CD4-positive, alpha-beta T cell treated with Interleukin-6 for 4 hours (primary cell): ENCODE data around the gene NCKIPSD.

Experiments
- DNase-seq: peaks from one replicate; pipeline ENCODE4 v3.0.0-alpha.2; 2020; ENCODE audit warnings: mixed read lengths

The NCKIPSD gene

DNA sequence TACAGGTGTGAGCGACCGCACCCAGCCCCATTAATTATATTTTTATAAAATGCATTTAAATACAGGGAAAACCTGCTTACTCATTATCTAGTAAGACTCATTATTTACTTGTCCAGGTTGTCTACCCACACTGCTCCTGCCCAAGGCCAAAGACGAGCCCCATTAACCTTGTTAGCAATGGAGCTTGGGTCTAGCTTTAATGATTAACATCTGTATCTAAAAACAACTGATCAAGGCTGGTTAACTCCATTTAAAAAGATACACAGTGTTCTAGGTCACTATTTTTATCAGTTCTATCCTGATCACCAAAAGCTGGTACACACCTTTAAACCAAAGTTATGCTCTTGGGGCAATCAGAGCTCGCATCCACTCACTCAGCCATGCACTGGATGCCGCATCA is 10.4 kb upstream of the NCKIPSD start:
- no peak for DNase-seq

- no peak for DNase-seq
Measured at GRCh38 chr3:48695393-48695753, 9.7 kb upstream of the NCKIPSD start.

- DNase-seq = no peak
Measured at GRCh38 chr3:48694610-48695392, 9.1 kb upstream of the NCKIPSD start.

- no peak for DNase-seq
Measured at GRCh38 chr3:48693826-48694225, 8.1 kb upstream of the NCKIPSD start.

DNA sequence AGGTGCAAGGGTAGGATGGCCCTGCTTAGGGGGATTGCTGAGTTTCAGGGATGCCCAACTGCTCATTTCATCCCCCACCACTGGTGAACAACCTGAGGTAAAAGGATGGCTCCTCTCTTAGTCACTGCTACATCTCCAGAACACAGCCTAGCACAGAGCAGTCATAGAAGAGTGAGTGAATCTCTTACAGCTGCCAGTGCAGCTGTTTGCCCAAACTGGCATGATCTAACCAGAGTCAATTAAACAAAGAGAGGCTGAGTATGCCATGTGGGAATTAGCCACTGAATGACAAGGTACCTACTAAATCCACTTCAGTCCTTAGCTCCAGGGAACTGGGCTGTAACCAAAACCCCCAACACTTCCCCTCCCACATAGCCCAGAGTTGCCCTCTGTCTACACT is 6.8 kb upstream of the NCKIPSD start:
- DNase-seq = no peak

DNA sequence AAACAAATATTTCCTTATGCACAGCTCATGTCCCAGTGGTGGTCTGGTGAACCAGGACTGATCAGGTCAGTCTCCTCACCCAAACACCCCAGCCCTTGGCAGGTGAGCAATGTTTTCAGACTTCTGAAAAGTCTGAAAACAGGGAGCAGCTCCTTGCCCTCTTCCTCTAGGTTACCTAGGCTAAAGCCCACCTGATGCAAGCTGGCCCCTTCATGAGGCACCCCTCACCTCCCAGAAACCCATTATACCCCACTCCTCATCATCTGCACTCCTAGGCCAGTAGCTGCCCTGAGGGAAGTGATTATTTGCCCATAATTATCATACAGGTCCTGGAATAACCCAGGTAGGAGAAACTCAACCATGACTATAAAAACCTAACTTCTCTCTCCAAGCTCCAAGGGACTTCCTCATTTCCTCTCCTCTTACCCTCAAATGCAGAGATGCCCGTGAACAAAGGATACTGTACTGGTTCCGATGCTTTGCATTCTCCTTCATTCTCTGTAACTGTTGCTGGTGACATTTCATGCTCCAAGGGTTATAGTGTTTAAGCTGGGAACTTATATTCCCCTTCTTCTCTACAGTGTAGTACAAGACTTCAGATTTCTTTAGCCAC is 5.2 kb upstream of the NCKIPSD start:
- no peak for DNase-seq

- no peak for DNase-seq
Measured at GRCh38 chr3:48689384-48689783, 3.7 kb upstream of the NCKIPSD start.

DNA sequence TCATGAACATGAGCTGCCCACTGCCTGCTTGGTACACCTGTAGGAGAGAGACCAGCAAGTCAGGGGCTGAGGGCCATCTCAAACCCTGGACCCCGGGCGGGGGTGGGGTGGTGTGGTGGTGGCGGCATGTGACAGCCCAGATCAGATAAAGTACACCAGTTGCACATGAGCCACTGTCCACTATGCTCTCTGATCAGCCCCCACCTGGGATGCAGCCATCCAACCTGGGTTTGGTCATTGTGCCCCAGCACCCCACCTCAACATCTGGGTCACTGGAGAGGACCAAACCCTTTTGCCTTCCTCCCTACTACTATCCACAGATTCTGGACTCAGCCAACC is 3.0 kb upstream of the NCKIPSD start:
- DNase-seq = no peak

DNA sequence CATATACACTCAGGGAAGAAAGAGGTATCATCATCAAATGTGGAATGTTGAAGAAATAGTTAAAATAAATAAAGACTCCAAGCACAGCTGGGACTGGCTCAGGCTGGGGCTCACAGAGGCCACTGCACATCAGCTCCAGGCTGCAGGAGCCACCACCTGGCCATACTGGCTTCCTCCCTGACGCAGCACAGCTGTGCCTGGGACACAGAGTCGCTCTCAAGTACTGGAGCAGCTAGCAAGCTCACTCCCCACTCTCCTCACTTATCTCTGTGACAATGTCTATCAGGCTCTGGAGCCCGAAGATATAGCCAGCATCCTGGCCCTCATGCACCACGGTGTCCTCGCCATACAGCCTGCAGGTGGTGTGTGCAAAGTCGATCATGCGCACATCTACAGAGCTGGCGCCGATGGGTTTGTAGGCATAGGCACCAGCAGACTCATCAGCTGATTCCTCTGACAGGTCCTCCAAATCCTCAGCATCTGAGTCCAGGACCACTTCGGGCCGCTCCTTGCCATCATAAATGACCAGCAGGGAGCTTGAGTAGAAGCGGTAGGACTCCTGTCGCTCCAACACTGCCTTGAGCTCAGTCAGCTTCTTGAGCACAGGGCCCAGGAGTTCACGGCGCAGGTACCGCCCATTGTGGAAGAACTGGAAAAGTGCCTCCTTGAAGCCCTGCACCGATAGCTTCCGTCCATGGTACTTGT is 2.5 kb upstream of the NCKIPSD start:
- no peak for DNase-seq

DNA sequence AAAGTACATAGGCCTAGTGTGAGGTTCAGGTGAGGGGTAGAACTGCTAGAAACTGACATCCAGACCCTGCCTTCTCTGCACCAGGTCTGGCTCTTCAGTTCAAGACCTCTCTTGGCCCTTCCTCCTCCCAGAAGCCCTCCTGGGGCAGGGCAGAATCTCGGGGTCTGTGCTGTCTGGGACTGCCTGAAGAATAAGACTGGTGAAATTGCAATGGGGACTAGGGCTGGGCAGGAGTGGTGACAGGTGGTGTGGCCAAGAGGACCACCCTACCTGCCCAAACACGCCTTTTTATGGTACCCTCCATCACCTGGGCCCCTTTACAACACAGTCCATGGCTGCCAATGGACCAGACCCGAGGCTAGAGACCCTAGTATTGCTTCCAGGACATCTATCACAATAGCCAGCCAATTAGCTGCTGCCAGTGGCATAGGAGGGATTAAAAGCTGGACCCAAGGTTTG is 1.5 kb upstream of the NCKIPSD start:
- no peak for DNase-seq

DNA sequence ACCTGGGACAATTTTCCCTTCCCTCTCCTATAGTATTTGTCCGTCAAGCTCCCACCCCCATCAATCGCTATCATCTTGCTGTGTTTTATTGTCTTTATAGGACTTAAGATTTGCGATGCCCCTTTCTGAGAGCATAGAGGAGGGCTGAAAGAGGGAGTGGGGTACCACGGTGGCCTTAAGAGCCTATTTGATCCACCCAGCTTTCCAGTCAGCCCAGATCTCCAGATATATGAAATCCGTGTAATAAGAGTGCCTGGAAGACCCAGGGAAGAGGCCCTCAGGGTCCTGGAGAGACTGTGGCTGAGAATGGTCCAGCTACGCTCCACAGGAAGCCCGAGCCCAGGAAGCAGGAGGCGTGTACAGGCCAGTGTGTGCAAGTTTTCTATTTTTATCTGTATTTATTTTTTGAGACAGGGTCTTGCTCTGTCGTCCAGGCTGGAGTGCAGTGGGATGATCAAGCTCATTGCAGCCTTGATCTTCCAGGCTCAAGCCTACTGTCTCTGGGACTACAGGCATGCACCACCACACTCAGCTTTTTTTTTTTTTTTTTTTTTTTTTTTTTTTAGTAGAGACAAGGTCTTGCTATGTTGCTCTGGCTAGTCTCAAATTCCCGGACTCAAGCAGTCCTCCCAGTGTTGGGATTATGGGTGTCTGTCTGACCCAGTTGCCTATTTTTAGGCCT is 964 bp upstream of the NCKIPSD start:
- no peak for DNase-seq

GRCh38 chr3:48685293-48685602 is 467 bp downstream of the NCKIPSD start:
- DNase-seq = no peak

DNA sequence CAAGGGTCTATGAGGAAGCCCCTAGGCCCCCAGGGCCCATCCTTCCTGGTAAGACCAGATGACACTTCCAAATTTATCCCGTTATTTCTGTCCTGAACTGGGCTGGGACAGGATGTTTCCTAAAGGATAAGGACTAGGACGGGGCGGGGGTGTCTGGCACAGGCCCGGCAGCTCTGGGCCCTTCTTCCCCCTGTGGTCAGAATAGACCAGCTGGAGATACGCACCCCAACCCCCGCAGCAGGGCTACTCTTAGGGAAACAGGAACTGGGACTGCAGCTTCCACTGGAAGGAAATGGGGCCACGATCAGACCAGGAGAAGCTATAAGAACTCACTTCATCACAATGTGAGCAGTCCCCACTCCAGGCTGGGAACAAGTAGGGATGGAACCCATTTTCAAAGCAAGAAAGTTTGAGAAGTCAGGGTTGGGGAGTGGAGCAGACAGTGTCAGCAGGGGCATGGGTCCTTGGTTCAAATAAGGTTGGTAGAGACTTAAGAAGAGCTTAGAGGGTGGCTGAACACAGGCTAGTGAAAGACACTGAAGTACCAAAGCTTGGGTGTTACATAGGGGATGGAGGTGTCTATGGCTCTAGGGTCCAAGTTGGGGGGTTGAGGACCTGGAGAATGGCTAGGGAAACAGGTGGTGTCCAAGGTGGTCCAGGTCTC is 1.1 kb downstream of the NCKIPSD start:
- DNase-seq = no peak

DNA sequence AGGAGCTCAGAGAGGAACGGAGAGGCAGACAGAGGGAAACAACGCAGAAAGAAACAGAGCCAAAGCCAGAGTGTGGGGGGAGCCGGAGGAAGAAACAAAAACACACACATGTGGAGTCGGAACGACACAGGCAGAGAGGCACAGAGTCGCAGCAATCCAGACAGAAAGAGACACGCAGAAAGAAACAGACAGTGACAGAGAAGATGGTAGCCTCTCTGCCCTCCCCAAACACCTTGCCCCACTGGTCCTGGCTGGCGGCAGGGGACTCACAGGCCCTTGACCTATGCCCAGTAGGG is 1.7 kb downstream of the NCKIPSD start:
- DNase-seq = no peak

GRCh38 chr3:48682786-48683185 is 2.9 kb downstream of the NCKIPSD start:
- no peak for DNase-seq

- DNase-seq = no peak
Measured at GRCh38 chr3:48681974-48682610, 3.6 kb downstream of the NCKIPSD start.

- DNase-seq = no peak
Measured at GRCh38 chr3:48681541-48681880, 4.2 kb downstream of the NCKIPSD start.

GRCh38 chr3:48680811-48681540 is 4.7 kb downstream of the NCKIPSD start:
- DNase-seq = no peak

- DNase-seq = no peak
Measured at GRCh38 chr3:48679411-48680391, 6.0 kb downstream of the NCKIPSD start.

DNA sequence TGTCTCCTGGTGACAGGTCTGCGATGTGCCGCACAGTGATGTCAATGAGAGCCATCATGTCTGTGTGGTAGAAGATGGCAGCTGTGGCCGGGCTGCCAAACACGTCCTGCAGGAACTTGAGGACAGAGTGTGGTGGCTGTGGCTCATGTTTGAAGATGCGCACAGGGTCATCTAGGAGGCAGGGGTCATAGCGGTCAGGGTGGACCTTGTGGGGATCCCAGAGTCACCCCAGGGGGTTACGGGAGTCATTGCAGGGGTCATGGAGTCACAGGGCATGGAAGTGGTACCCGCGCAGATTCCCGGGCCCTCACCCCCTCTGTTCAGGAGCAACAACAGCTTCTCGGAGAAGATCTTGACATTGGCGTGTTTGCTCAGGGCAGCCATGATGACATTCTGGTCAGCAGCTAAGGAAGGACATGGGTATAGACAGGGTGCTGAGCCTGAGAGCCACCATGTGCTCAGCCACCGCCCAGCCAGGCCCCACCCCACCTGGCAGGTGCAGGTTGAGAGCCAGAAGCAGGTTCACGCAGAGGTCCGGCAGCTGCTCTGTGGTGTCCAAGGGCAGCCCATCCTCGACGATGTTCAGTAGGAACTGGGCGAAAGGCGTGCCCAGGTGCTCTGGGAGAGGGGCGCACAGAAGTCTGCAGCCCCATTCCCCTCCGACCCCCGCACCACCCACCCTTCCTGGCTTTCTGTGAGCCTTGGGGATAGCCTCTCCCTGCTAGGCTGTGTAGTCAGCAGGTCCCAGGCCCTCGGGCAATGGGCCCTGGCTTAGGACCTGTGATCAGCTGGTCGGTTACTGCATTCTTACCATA is 6.9 kb downstream of the NCKIPSD start:
- no peak for DNase-seq
